Caco-2 (cell line): ENCODE data around the gene TBL1X. TPM values are rescaled to one million over a fixed set of nuclear protein-coding genes. Genes with fewer than 3 reads are reported as not detected.

Source experiments
- BruUV-seq: library from RNA; stranded (reverse); fragments of 400-500 nt; replicated peaks from 2 replicates; lab custom pipeline; 2021; lab: Mats Ljungman, UMichigan
- CTCF ChIA-PET: fragments of 300-600 bp; sonication (Branson Sonifier 250); formaldehyde crosslinking; loops from one replicate; lab custom pipeline; 2022; ENCODE audit warnings: antibody characterized with exemption; lab: Charles Lee
- POLR2A ChIA-PET: fragments of 300-600 bp; sonication (Branson Sonifier 250); formaldehyde crosslinking; loops from one replicate; lab custom pipeline; 2022; ENCODE audit warnings: antibody characterized with exemption; lab: Charles Lee
- DNase-seq, 2 experiments: peaks; one replicate each; pipeline versions ENCODE4 v3.0.0 to v3.0.0-alpha.2; 2020 to 2022
- H3K27me3 ChIP-seq: replicated peaks from 2 replicates; pipeline ENCODE4 v1.6.0; 2011; ENCODE audit warnings: low read length; ENCODE audit not compliant: control insufficient read depth, insufficient read depth
- H3K36me3 ChIP-seq: 2 replicates; pipeline ENCODE4 v1.5.1; 2011; ENCODE audit warnings: low read length; ENCODE audit not compliant: control insufficient read depth, insufficient read depth
- H3K4me1 ChIP-seq: fragments of 250-450 bp; sonication (Bioruptor Pico); 2 replicates; pipeline ENCODE4 v1.5.1; 2020; ENCODE audit warnings: mild to moderate bottlenecking
- H3K4me3 ChIP-seq: 2 replicates; pipeline ENCODE4 v1.5.1; 2011; ENCODE audit warnings: low read depth, mild to moderate bottlenecking, control low read depth, low read length
- H3K9me3 ChIP-seq: fragments of 250-450 bp; sonication (Bioruptor Pico); 2 replicates; pipeline ENCODE4 v1.5.1; 2020; ENCODE audit warnings: mild to moderate bottlenecking, moderate library complexity
- H3K27ac Mint-ChIP-seq: one replicate; pipeline ENCODE4 v1.8.0; 2022; ENCODE audit warnings: mixed read lengths; ENCODE audit not compliant: unreplicated experiment
- H3K27me3 Mint-ChIP-seq: one replicate; pipeline ENCODE4 v1.8.0; 2022; ENCODE audit warnings: mixed read lengths; ENCODE audit not compliant: insufficient read depth, unreplicated experiment
- H3K36me3 Mint-ChIP-seq: one replicate; pipeline ENCODE4 v1.8.0; 2022; ENCODE audit warnings: mild to moderate bottlenecking, mixed read lengths; ENCODE audit not compliant: insufficient read depth, unreplicated experiment
- H3K4me1 Mint-ChIP-seq: one replicate; pipeline ENCODE4 v1.8.0; 2022; ENCODE audit warnings: low read depth, mixed read lengths; ENCODE audit not compliant: unreplicated experiment
- H3K4me3 Mint-ChIP-seq: one replicate; pipeline ENCODE4 v1.8.0; 2022; ENCODE audit warnings: mild to moderate bottlenecking, moderate library complexity, mixed read lengths; ENCODE audit not compliant: unreplicated experiment
- H3K9me3 Mint-ChIP-seq: one replicate; pipeline ENCODE4 v1.8.0; 2022; ENCODE audit warnings: mixed read lengths; ENCODE audit not compliant: unreplicated experiment
- CTCF ChIP-seq, 2 experiments: fragments of 200-600 bp in 1 of 2; IDR thresholded peaks; 1 replicate in 1 of 2; 2 replicates in 1 of 2; pipeline versions ENCODE4 v1.5.1 to v1.8.0; 2011 to 2022; ENCODE audit warnings: antibody characterized with exemption in 1 of 2, control low read depth in 1 of 2, inconsistent platforms in 1 of 2, low read depth in 1 of 2, low read length in 1 of 2, mild to moderate bottlenecking in 1 of 2, moderate library complexity in 1 of 2; ENCODE audit not compliant: insufficient read depth in 1 of 2, severe bottlenecking in 1 of 2, unreplicated experiment in 1 of 2
- intact Hi-C: fragments of 100-400 bp; cut with micrococcal nuclease; formaldehyde crosslinking; loops from one replicate; pipeline ENCODE4 v1.10.0; 2022; ENCODE audit not compliant: unreplicated experiment
- total RNA-seq: library from RNA; stranded (reverse); gene quantifications from 2 replicates; pipeline ENCODE4 v1.2.3, GENCODE V29; 2022

Gene TBL1X
- total RNA-seq, 1 experiment from 2014 or later = 84.2 TPM

GRCh38 chrX:9522378-9523155 lies 57.7 kb downstream of the TBL1X start:
- Histone ChIP-seq H3K27me3 (no peaks in the 10 kb centered on the region), H3K36me3 (no peaks in the 10 kb centered on the region), H3K9me3 (no peaks in the 10 kb centered on the region), H3K4me1 (no peaks in the 10 kb centered on the region), H3K4me3 (no peak overlapping the region)
- BruUV-seq = no TSS peak
- no peak for TF ChIP-seq CTCF (IDR thresholded peaks at IDR 0.05; ENCODE audit: insufficient read depth in 1 of 2, low read depth in 1 of 2, low read length in 1 of 2, severe bottlenecking in 1 of 2, unreplicated experiment in 1 of 2)
- intact Hi-C loops = no loop called here
- Mint-ChIP-seq H3K27ac (no peak overlapping the region), H3K4me3 (no peak overlapping the region), H3K4me1 (peaks cover 22% of the 10 kb centered on the region), H3K27me3 (no peaks in the 10 kb centered on the region), H3K36me3 (peaks cover 41% of the 10 kb centered on the region), H3K9me3 (no peaks in the 10 kb centered on the region)
- DNase-seq = no peak
- ChIA-PET POLR2A (no interaction called here), CTCF (no interaction called here)

GRCh38 chrX:9525511-9526248 lies 60.8 kb downstream of the TBL1X start:
- POLR2A ChIA-PET = no interaction called here

More at GRCh38 chrX:9525511-9526248, 60.8 kb downstream of the TBL1X start:
- CTCF ChIA-PET = no interaction called here
- Histone ChIP-seq H3K27me3 (no peaks in the 10 kb centered on the region), H3K36me3 (no peaks in the 10 kb centered on the region), H3K9me3 (no peaks in the 10 kb centered on the region), H3K4me3 (no peak overlapping the region), H3K4me1 (no peaks in the 10 kb centered on the region)
- H3K27ac Mint-ChIP-seq = no peak overlapping the region
- H3K4me3 Mint-ChIP-seq = no peak overlapping the region
- TF ChIP-seq CTCF (IDR thresholded peaks at IDR 0.05; ENCODE audit: insufficient read depth in 1 of 2, low read depth in 1 of 2, low read length in 1 of 2, severe bottlenecking in 1 of 2, unreplicated experiment in 1 of 2) = no peak
- H3K4me1 Mint-ChIP-seq = peaks cover 22% of the 10 kb centered on the region
- DNase-seq = no peak
- no TSS peak for BruUV-seq
- H3K9me3 Mint-ChIP-seq = no peaks in the 10 kb centered on the region
- intact Hi-C loops = no loop called here
- no peaks in the 10 kb centered on the region for H3K27me3 Mint-ChIP-seq
- peaks cover 43% of the 10 kb centered on the region for H3K36me3 Mint-ChIP-seq
